ENCODE results near the gene CAMSAP1. TPM values are rescaled to one million over a fixed set of nuclear protein-coding genes. Genes with fewer than 3 reads are reported as not detected.
"Not testable (repeated sequence)": the region's sequence is repeated elsewhere in the genome, so short reads cannot be mapped to it uniquely, and the experiment has no call there.

Gene CAMSAP1
- total RNA-seq, 2 donors from 2014 or later: 19.4 to 21.4 TPM

DNA sequence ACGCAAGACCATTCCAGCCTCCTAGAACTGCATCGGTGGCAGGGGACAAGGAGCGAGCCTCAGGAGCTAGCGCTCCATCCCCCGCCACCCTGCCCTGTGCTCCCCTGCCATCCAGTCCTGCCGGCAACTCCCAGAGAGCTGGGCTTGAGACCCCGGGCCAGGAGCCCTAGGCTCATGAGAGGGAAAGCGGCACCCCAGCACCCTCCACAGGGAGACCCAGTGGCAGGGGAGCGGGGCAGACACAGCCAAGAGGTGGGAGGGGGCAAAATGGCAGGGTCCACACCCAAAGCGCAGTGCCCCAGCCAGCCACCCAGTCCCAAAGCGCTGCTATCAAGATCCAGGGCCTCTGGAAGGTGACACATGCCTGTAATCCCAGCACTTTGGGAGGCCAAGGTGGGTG lies 41.1 kb upstream of the CAMSAP1 start:
- Histone ChIP-seq H3K4me1 (no peaks in the 10 kb centered on the region), H3K27ac (no peak overlapping the region)
- TF ChIP-seq, protein P1, sequence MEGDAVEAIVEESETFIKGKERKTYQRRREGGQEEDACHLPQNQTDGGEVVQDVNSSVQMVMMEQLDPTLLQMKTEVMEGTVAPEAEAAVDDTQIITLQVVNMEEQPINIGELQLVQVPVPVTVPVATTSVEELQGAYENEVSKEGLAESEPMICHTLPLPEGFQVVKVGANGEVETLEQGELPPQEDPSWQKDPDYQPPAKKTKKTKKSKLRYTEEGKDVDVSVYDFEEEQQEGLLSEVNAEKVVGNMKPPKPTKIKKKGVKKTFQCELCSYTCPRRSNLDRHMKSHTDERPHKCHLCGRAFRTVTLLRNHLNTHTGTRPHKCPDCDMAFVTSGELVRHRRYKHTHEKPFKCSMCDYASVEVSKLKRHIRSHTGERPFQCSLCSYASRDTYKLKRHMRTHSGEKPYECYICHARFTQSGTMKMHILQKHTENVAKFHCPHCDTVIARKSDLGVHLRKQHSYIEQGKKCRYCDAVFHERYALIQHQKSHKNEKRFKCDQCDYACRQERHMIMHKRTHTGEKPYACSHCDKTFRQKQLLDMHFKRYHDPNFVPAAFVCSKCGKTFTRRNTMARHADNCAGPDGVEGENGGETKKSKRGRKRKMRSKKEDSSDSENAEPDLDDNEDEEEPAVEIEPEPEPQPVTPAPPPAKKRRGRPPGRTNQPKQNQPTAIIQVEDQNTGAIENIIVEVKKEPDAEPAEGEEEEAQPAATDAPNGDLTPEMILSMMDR (IDR thresholded peaks at IDR 0.05): no peak

GRCh38 chr9:135947582-135947981 lies 40.2 kb upstream of the CAMSAP1 start:
- no peaks in the 10 kb centered on the region for H3K4me1 ChIP-seq
- H3K27ac ChIP-seq: no peak overlapping the region
- peaks cover 73% of the 10 kb centered on the region for H3K36me3 ChIP-seq
- H3K27me3 ChIP-seq: no peaks in the 10 kb centered on the region
- no peak overlapping the region for H3K4me3 ChIP-seq
- no peaks in the 10 kb centered on the region for H3K9me3 ChIP-seq
- DNase-seq (ENCODE audit: low spot score): no peak
- TF ChIP-seq, protein P1 (IDR thresholded peaks at IDR 0.05): no peak

More for the DNA sequence above, 41.1 kb upstream of the CAMSAP1 start:
- Histone ChIP-seq H3K9me3 (no peaks in the 10 kb centered on the region), H3K4me3 (no peak overlapping the region), H3K36me3 (peaks cover 80% of the 10 kb centered on the region), H3K27me3 (no peaks in the 10 kb centered on the region)
- DNase-seq (ENCODE audit: low spot score): no peak

- not testable (repeated sequence) for H3K4me3 ChIP-seq; H3K9me3 ChIP-seq; H3K4me1 ChIP-seq; DNase-seq (ENCODE audit: low spot score); H3K27me3 ChIP-seq; H3K27ac ChIP-seq
- H3K36me3 ChIP-seq: peaks cover 69% of the 10 kb centered on the region
These were observed 39.8 kb upstream of the CAMSAP1 start for GRCh38 chr9:135947105-135947504.

- no peaks in the 10 kb centered on the region for H3K27me3 ChIP-seq
- TF ChIP-seq, protein P1 (IDR thresholded peaks at IDR 0.05): no peak
- H3K36me3 ChIP-seq: peaks cover 70% of the 10 kb centered on the region
- no peak for DNase-seq (ENCODE audit: low spot score)
- H3K4me3 ChIP-seq: no peak overlapping the region
- H3K4me1 ChIP-seq: peaks cover 0 to 9% of the 10 kb centered on the region in 2 donors
- no peak overlapping the region for H3K27ac ChIP-seq
- H3K9me3 ChIP-seq: no peaks in the 10 kb centered on the region
These were observed 39.1 kb upstream of the CAMSAP1 start for GRCh38 chr9:135946392-135946994.

DNA sequence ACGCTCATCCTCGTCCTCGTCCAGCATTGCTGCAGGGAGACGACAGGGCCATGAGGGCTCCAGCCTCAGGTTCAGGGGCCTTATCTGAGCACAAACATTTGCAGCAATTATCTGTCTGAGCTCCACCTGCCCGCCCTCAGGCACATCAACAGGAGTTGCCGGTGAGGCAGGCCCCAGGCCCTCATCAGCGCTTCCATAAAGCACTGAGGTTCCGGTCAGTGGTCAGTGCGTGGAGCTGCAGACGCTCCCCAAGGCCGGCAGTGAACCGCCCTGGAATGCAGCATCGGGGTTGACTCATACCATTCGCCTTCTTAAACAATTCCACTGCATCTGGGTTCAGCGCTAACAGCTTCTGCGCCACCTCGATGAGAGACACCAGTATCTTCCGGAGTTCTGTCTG lies 38.6 kb upstream of the CAMSAP1 start:
- H3K4me1 ChIP-seq: peaks cover 0 to 10% of the 10 kb centered on the region in 2 donors
- TF ChIP-seq, protein P1 (IDR thresholded peaks at IDR 0.05): no peak
- H3K9me3 ChIP-seq: no peaks in the 10 kb centered on the region
- H3K27ac ChIP-seq: no peak overlapping the region
- no peak for DNase-seq (ENCODE audit: low spot score)
- H3K27me3 ChIP-seq: no peaks in the 10 kb centered on the region
- peaks cover 69% of the 10 kb centered on the region for H3K36me3 ChIP-seq
- H3K4me3 ChIP-seq: no peak overlapping the region

- peaks cover 70% of the 10 kb centered on the region for H3K36me3 ChIP-seq
- TF ChIP-seq, protein P1 (IDR thresholded peaks at IDR 0.05): no peak
- no peak for DNase-seq (ENCODE audit: low spot score)
- no peak overlapping the region for H3K27ac ChIP-seq
- H3K27me3 ChIP-seq: no peaks in the 10 kb centered on the region
- no peak overlapping the region for H3K4me3 ChIP-seq
- H3K9me3 ChIP-seq: no peaks in the 10 kb centered on the region
- peaks cover 0 to 10% of the 10 kb centered on the region in 2 donors for H3K4me1 ChIP-seq
These were observed 37.3 kb upstream of the CAMSAP1 start for GRCh38 chr9:135944444-135945252.

GRCh38 chr9:135943604-135944003 lies 36.3 kb upstream of the CAMSAP1 start:
- not testable (repeated sequence) for H3K9me3 ChIP-seq; DNase-seq (ENCODE audit: low spot score); H3K4me3 ChIP-seq; H3K27ac ChIP-seq; H3K27me3 ChIP-seq
- H3K36me3 ChIP-seq: peaks cover 79% of the 10 kb centered on the region
- H3K4me1 ChIP-seq: peaks cover 0 to 10% of the 10 kb centered on the region in 2 donors

All from right atrium auricular region (tissue), 2 donors.